ENCODE measurements around the gene ARID1B. TPM values are rescaled to one million over a fixed set of nuclear protein-coding genes. Genes with fewer than 3 reads are reported as not detected.

Gene ARID1B
- total and polyA plus RNA-seq, 2 of the 13 experiments (the other 11 are each of a cell fraction or from before 2014, with no cell fraction given): 20.1 to 32.6 TPM

GRCh38 chr6:156779206-156780094, 2.3 kb downstream of the ARID1B start (continued):
- no peak for TF ChIP-seq TEAD2 (CRISPR knock-in tag; IDR thresholded peaks at IDR 0.05)
- no peak for TF ChIP-seq ZNF276 (CRISPR knock-in tag; IDR thresholded peaks at IDR 0.05; ENCODE audit: low read depth)
- TF ChIP-seq, protein P1, sequence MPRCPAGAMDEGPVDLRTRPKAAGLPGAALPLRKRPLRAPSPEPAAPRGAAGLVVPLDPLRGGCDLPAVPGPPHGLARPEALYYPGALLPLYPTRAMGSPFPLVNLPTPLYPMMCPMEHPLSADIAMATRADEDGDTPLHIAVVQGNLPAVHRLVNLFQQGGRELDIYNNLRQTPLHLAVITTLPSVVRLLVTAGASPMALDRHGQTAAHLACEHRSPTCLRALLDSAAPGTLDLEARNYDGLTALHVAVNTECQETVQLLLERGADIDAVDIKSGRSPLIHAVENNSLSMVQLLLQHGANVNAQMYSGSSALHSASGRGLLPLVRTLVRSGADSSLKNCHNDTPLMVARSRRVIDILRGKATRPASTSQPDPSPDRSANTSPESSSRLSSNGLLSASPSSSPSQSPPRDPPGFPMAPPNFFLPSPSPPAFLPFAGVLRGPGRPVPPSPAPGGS (CRISPR knock-in tag; IDR thresholded peaks at IDR 0.05): no peak
- no peak for TF ChIP-seq DRAP1 (CRISPR knock-in tag; IDR thresholded peaks at IDR 0.05)
- peak; percentile 15; the same call in 1 of the 2 replicates for TF ChIP-seq ZNF441 (CRISPR knock-in tag; IDR thresholded peaks at IDR 0.05; ENCODE audit: borderline replicate concordance)
- TF ChIP-seq ATAD3A (CRISPR knock-in tag; IDR thresholded peaks at IDR 0.05): no peak
- TF ChIP-seq KLF6 (CRISPR knock-in tag; IDR thresholded peaks at IDR 0.05): no peak
- no peak for TF ChIP-seq TCF7L2 (IDR thresholded peaks at IDR 0.05; ENCODE audit: low read depth, low read length)
- no peak for TF ChIP-seq PCBP1 (IDR thresholded peaks at IDR 0.05; ENCODE audit: borderline replicate concordance, low read depth, low read length)
- TF ChIP-seq, protein P2, sequence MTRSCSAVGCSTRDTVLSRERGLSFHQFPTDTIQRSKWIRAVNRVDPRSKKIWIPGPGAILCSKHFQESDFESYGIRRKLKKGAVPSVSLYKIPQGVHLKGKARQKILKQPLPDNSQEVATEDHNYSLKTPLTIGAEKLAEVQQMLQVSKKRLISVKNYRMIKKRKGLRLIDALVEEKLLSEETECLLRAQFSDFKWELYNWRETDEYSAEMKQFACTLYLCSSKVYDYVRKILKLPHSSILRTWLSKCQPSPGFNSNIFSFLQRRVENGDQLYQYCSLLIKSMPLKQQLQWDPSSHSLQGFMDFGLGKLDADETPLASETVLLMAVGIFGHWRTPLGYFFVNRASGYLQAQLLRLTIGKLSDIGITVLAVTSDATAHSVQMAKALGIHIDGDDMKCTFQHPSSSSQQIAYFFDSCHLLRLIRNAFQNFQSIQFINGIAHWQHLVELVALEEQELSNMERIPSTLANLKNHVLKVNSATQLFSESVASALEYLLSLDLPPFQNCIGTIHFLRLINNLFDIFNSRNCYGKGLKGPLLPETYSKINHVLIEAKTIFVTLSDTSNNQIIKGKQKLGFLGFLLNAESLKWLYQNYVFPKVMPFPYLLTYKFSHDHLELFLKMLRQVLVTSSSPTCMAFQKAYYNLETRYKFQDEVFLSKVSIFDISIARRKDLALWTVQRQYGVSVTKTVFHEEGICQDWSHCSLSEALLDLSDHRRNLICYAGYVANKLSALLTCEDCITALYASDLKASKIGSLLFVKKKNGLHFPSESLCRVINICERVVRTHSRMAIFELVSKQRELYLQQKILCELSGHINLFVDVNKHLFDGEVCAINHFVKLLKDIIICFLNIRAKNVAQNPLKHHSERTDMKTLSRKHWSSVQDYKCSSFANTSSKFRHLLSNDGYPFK (CRISPR knock-in tag; IDR thresholded peaks at IDR 0.05; ENCODE audit: borderline replicate concordance): 0 out of 2 replicates have a peak, but pooled peaks have one; percentile 39
- no peak for TF ChIP-seq ZNF333 (CRISPR knock-in tag; IDR thresholded peaks at IDR 0.05; ENCODE audit: borderline replicate concordance)
- no peak for TF ChIP-seq TOE1 (CRISPR knock-in tag; IDR thresholded peaks at IDR 0.05)
- TF ChIP-seq NFRKB (IDR thresholded peaks at IDR 0.05): no peak
- no peak for TF ChIP-seq GZF1 (CRISPR knock-in tag; IDR thresholded peaks at IDR 0.05)
- TF ChIP-seq KDM5B (CRISPR knock-in tag; IDR thresholded peaks at IDR 0.05; ENCODE audit: borderline replicate concordance): no peak; the same call in 1 of the 2 replicates
- TF ChIP-seq, protein P3, sequence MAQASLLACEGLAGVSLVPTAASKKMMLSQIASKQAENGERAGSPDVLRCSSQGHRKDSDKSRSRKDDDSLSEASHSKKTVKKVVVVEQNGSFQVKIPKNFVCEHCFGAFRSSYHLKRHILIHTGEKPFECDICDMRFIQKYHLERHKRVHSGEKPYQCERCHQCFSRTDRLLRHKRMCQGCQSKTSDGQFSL (CRISPR knock-in tag; IDR thresholded peaks at IDR 0.05): no peak
- TF ChIP-seq PLSCR1 (CRISPR knock-in tag; IDR thresholded peaks at IDR 0.05; ENCODE audit: borderline replicate concordance): no peak
- peak; percentile 13 for TF ChIP-seq ZNF883 (CRISPR knock-in tag; IDR thresholded peaks at IDR 0.05; ENCODE audit: not compliant biosample characterization)
- TF ChIP-seq ZFYVE20 (CRISPR knock-in tag; IDR thresholded peaks at IDR 0.05; ENCODE audit: borderline replicate concordance, low read depth): 0 out of 2 replicates have a peak, but pooled peaks have one; percentile 20
- no peak for TF ChIP-seq ARHGAP35 (CRISPR knock-in tag; IDR thresholded peaks at IDR 0.05; ENCODE audit: borderline replicate concordance)
